GM21423 (cell line): ENCODE measurements around the gene IFT27.

Experiments
- ATAC-seq: cut with Tn5 transposase; IDR thresholded peaks from one replicate; pipeline ENCODE4 v1.9.1; 2021; ENCODE audit warnings: mild to moderate bottlenecking, moderate library complexity; ENCODE audit not compliant: unreplicated experiment

Gene IFT27

GRCh38 chr22:36797374-36797773 is 21.5 kb upstream of the IFT27 start:
- no peak for ATAC-seq

DNA sequence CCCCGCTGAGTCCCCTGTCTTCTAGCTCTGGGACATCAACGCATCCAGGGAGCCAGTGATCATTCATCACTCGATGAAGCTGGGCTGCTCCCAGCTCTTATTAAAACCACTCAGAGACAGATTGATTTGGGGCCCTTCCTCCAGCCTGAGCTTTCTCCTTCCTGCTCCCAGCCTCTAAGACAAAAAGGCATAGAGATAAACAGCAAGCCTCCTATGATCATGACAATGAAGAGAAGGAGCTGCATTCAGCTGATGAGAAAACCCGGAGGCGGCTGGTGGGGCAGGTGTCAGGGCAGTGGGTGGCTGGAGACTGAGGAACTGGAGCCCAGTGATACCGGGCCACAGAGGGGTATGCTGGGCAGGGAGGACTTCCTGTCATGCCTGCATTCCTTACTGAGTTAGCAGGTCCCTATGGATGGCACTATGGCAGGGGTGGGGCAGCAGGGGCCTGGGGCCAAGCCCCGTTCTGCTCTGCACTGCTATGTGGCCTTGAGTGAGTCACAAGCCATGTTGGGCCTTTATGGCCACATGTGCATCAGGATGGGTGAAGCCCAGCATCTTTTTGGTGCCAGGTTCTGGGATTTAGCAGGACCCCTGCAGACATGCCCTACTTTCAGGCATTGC is 20.7 kb upstream of the IFT27 start:
- no peak for ATAC-seq

GRCh38 chr22:36795633-36796032 is 19.7 kb upstream of the IFT27 start:
- no peak for ATAC-seq

DNA sequence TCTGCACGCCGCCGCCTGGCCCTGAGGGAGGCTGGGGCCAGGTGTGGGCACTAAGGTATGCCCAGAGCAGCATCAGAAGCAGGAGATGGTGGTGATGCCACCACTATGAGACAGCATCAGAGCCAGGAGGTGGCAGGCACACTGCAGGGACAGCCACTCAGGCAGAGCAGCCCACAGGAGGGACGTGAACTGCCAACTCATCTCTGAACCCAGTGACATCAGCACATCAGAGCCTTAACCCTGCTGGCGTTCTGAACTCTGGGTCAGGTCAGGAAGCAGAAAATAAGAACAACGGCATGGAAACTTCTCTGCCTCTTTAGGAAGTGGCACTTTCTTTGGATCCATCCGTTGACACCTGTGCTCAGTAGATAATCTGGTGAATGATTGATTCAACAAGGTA is 14.7 kb upstream of the IFT27 start:
- no peak for ATAC-seq

DNA sequence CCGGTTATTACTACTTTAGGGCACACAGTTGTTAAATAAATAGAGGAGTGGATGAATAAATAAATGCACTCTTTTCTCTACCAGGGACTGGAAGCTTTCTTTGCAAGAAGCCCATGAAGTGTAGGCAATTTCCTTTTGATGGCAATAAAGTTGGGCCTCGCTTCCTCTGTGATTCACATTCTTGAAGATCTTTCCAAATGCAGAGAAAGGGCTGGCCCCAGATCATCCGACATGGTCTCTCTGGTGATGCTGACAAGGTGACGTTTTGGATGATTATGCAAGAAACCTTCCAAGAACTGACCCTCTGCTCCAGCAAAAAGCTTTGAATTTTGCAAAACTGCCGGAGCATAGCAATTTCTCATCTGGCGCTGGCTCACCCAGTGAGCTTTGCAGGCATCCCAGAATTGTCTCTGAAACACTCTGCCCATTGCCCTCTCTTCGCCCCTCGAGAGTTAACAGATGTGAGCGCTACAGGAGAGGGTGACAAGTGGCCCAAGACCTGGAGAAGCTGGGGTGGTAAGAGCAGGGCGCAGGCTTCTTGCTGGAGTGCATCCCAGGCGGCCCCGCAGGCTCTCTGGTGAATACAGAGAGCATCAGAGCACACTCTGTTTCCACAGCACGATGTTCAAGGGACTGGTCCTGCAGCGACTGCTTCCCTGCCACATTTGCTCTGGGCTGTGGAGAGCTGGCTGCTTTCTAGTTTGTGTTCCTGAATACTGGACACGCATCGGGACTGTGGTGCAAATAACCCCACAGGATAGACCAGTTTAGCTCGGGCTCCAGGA is 11.5 kb upstream of the IFT27 start:
- ATAC-seq, result no peak

DNA sequence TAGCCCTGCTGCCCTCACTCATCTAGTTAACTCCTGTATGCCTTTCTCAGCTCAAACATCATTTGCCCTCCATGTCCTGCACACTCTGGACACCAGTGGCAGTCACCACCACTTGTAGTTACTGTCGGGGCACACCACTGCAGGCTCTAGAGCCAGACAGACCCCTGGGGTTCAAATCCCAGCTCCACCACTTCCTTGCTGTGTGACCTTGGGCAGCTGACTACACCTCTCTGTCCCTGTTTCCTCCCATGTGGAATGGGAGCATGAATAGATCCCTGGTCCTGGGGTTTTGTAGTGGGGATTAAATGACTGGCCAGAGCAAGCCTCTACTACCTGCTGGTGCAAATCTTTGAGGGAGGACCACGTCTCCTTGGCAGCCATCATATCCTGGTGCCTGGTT is 7.8 kb upstream of the IFT27 start:
- no peak for ATAC-seq

- peak; percentile 75 for ATAC-seq
Measured at GRCh38 chr22:36781656-36782627, 6.0 kb upstream of the IFT27 start.

GRCh38 chr22:36778020-36778419 is 2.1 kb upstream of the IFT27 start:
- no peak for ATAC-seq

- no peak for ATAC-seq
Measured at GRCh38 chr22:36776722-36777121, 803 bp upstream of the IFT27 start.

GRCh38 chr22:36775586-36775963 is 344 bp downstream of the IFT27 start:
- ATAC-seq, result peak; percentile 3

- no peak for ATAC-seq
Measured at GRCh38 chr22:36773935-36774334, 2.0 kb downstream of the IFT27 start.

- no peak for ATAC-seq
Measured at GRCh38 chr22:36772451-36772850, 3.5 kb downstream of the IFT27 start.

GRCh38 chr22:36771356-36772063 is 4.4 kb downstream of the IFT27 start:
- no peak for ATAC-seq

GRCh38 chr22:36770513-36771231 is 5.2 kb downstream of the IFT27 start:
- ATAC-seq, result no peak

DNA sequence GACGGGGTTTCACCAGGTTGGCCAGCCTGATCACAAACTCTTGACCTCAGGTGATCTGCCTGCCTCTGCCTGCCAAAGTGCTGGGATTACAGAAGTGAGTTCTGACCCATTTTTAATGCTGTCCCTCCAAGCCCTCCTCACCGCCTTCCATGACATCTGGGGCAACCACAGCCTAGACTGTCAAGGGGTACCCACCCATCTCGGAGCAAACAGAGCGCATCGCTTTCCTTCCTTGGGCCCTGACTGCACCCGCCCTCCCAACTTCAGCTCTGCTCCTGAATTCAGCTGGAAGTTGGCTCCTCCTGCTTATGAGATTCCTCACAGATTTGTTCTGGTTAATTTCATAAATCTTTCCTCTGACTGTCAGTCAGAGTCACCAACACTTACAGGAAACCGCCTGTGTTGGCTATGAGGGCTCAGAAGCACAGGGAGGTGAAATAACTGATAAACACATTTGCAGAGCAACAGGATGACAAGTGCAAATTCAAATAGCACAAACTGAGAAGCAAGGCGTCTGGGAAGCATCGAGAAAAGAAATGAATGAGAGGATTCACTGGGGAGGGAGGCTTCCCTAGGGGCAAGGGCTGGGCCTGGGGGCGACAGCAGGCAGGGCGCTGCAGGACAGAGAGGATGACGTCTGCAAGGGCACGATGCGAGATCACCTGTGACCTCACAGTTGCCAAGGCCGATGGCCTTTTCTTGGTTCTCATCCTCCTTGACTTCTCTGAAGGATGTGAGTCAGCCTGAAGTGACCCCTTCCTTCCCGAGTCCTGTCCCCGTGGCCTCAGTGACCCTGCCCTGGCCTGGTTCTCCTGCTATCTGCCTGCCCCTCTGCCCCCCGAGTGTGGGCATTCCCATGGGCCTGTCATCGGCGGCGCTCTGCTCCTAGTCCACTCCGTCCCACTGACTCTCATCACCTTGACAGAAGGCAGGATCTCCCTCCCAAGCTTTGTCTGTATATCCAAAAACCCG is 6.1 kb downstream of the IFT27 start:
- ATAC-seq, result no peak

- no peak for ATAC-seq
Measured at GRCh38 chr22:36768616-36769015, 7.3 kb downstream of the IFT27 start.

DNA sequence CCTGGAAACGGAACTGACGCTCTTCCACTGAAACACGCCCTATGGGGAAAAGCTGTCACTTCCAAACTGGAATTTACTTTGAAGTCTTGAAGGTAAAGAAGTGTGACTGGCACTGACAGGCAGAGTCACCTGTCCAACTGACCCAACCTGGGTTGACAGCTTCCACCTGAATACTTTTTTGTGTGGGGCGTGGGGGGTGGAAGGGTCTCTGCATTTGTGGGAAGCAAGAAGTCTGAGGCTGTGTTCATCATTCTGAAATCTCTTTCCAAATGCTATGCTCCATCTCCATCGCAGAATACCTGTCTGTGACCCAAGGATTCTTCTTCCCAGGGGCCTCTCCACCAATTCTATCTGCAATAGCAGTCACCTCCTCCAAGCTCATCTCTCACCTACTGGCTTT is 7.8 kb downstream of the IFT27 start:
- no peak for ATAC-seq

- no peak for ATAC-seq
Measured at GRCh38 chr22:36767035-36767775, 8.7 kb downstream of the IFT27 start.
